ENCODE data around the gene IFI27L2.

- no peak for TF ChIP-seq CTCF (IDR thresholded peaks at IDR 0.05)
- no peak for TF ChIP-seq POLR2A (IDR thresholded peaks at IDR 0.05)
Measured at GRCh38 chr14:94123868-94124267, 5.5 kb downstream of the IFI27L2 start.

All from lower leg skin (tissue), 3 donors.